GM19351 (cell line): ENCODE measurements around the gene TIMM22.

ENCODE experiments used
- ATAC-seq: cut with Tn5 transposase; IDR thresholded peaks from one replicate; pipeline ENCODE4 v1.9.1; 2021; ENCODE audit warnings: mild to moderate bottlenecking, moderate library complexity; ENCODE audit not compliant: unreplicated experiment

The TIMM22 gene

DNA sequence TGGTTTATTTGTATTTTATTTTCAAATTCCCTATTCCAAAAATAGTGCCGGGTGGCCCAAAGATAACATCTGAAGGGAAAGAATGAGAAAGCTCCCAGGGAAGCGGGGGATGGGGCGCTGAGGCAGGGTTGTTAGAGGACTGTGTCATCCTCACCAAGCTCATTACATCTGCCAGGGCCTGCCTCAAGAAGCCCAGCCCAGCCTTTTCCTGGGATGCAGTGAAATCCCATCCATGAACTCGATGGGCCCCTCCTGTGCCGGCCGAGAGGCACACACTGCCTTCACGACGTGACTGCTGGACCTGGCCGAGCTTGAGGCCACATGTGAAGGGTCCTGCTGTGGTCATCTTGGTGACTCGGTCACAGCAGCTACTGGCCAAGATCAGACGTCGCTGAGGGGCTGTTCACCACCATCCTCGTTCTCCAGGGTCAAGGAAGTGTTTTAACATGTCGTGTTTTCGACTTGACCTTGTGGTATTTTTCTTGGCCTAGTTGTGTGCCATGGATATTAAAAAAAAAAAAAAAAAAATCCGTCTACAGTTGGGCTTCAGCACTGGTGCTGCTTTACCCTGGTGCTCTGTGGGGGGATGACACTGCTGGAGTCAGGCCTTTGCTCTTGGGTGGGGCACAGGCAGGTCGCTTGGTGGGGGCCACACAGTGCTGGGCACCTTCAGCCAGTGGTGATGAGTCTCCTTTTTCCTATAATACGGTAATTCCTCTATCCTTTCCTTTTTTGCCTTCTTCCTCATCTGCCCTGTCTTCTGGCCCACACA, 4.9 kb downstream of the TIMM22 start:
- no peak for ATAC-seq

DNA sequence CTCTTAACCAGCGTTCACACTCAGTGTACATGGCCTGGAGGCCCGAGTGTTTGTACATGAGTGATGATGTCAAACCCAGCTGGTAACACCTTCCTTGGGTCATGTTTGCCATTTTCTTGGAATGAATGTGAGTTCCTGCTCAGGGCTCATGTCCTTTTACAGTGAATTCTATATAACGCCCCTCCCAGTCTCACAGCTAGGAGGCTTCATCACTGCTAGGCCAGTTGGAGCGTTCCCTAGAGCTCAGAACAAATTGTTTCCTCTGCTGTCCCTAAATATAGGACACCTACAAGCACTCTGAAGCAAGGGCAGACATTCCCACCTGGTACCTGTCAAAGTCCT, 5.5 kb downstream of the TIMM22 start:
- no peak for ATAC-seq

DNA sequence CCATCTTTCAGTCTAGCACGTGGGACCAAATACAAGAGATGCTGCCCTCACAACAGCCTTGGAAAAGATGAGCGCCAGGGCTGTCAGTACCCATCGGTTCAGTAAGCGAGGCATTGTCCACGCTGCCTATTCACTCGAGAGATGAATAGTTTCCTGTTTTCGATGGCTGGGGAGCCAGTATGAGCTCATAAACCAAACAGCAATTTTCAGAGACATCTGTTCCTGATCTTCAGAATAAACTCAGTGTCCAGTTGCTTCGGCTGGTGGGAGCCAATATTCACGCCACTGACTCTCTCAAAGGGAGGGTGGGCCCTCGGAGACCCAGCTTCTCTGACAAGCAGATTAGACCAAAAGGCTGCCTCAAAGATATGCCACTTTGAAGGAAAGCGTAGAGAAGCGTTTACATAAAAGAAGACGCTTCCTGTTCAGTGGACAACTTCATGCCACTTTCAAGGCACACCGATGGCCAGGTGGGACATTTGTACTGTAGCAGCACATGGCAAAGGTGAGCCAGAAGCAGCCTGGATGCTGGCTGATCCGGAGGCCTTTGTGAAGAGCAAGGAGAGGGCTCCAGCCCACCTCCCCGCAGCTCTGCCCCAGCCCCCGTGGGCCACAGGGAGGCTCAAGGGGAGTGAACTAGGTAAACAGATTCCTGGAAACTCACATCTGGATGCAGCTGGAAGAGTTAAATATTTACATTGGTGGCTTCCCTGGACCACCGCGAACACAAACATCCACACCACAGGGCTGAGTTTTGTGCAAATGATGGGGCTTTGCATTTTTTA, 6.0 kb downstream of the TIMM22 start:
- no peak for ATAC-seq

DNA sequence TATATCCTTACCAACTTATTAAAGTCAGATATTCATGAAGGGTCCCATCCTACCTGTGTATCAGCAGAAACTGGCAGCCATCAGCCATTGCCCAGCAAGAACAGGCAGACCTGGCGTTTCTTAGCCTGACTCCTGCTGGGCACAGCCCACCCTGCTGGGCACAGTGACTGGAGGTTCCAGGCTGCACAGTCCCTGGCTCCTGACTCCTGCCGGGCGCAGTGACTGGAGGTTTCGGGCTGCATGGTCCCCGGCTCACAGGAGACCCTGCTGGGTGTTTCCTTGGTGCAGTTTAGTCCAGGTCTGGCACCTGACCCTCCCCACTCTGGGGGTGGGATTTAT, 6.7 kb downstream of the TIMM22 start:
- no peak for ATAC-seq

DNA sequence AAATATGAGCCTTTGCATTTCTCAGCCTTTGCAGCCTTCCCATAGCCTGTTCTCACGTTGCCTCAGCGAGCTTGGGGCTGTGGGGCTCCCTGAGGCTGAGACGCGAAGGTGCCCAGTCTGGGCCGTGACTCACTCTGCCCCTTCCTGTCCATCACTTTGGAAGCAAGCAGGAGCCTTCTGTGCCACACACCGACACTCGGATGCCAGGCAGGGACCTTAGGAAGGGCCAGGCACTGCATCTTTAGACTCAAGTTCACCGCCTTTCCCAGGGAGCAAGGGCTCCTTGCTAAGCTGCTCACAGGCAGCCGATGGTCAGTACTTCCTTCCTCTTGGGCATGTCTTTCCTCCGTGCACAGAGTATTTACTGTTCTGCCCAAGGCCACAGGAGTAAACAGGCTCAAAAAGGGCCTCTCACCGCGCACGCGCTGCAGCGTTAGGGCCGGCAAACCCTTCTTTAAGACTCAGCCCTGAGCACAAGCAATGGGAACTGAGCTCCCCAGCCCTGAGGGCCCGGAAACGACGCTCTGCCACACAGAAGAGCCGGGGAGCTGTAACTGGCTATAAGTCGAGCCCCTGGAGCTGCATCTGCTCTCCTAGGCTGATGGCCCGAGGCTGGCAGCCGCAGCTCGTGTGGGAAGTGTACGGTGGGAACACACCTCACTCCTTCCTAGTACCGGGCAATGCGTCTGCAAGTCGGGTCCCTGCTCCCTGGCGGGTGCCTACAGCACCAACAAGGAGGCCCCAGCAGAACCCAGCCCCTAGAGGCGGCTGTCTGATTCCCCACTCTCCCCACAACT, 7.2 kb downstream of the TIMM22 start:
- no peak for ATAC-seq

DNA sequence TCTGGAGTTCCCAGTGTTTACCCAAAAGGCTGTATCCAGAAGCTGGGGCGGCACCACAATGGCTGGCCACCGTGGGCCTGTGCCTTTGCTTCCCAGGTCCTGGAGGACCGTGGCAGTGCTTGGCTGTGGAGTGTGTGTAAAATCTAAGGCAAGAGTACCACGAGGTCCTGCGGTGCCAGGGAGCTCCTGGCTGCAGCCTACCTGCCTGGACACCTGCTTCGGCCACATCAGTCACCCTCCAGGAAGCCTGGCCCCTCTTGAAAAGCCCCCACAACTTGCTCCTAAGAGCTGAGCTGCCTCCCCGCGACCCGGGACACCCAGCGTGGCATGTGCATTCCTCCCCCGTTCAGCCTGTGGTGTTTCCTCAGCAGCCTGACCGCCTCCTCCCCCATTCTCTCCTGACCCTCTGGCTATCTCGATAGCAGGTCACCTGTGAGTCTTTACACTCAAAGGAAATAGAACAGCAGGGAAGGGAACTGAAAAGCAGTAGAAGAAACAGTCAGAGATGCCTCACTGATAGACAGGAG, 7.9 kb downstream of the TIMM22 start:
- ATAC-seq, result no peak

DNA sequence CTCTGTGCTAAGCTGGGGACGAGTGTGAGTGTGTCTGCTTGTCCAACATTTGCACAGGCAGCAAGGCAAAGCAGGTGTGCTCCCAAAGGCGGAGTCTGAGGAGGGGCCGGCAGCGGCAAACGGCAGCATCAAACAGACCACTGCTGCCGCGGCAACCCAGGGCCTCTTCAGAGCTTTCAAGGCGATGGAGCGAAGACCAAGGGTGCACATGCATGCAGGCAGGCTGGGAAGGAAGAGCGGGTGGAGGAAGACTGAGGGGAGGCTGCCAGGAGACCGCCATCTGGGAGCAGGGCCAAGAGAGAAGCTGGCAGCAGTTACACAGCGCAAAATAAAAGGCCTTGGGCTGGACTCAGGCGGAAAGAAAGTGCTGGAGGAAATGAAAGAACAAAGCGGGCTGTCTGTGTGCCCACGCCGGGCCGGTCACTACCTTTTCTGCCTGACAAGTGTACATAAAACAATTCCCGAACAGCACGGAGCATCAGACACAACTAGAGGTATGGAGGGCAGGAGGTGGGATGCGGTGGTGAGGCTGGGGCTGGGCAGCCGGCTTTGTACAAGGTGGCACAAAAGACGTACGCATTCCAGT, 8.5 kb downstream of the TIMM22 start:
- no peak for ATAC-seq

DNA sequence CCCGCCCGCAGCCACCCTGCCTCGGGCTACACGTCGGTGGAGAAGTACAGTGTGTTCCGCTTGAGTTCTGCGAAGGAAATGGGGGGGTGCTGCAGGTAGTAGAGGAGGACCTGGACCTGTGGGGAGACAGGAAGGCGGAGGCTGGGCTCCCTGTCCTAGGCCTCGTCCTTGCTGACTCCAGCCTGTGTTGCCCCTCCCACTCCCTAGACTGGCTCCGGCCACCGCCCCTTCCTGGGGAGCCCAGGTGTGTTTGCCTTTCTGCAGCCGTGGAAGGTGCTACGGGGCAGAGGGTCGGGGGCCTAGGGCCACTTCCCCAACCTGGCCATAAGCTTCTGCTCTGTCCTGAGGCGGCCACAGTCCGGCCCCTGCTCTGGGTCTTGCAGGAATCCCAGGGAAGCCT, 9.1 kb downstream of the TIMM22 start:
- no peak for ATAC-seq

DNA sequence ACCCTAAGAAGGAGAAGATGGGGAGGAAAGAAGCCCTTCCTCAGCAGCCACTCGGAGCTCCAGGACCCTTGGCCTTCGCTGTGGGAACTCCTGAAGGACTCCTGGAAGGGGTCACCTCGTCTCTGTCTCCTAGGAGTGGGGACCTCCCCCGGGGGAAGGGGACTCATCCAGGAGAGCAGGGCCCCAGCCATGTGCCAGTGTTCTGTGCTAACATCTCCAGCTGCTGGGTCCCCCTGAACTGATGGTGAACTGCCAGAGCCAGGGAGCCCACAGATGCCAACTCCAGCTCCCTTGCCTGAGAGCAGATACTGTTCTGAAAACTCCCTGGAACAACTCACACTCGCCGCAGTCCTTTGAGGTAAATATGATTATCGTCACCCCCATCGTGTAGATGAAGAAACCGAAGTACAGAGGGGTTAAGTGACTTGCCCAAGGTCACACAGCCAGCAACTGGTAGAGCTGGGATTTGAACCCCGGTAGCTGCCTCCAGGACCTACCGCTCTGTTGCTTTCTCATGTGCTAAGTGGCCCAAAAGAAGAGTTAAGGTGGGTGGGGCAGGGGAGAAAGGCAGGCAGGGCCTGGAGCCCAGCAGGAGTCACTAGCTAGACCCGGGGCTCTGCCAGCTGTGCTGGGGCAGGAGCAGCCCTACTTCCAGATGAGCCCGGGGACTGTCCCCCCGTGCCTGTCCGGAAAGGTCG, 10.5 kb downstream of the TIMM22 start:
- ATAC-seq, result no peak

DNA sequence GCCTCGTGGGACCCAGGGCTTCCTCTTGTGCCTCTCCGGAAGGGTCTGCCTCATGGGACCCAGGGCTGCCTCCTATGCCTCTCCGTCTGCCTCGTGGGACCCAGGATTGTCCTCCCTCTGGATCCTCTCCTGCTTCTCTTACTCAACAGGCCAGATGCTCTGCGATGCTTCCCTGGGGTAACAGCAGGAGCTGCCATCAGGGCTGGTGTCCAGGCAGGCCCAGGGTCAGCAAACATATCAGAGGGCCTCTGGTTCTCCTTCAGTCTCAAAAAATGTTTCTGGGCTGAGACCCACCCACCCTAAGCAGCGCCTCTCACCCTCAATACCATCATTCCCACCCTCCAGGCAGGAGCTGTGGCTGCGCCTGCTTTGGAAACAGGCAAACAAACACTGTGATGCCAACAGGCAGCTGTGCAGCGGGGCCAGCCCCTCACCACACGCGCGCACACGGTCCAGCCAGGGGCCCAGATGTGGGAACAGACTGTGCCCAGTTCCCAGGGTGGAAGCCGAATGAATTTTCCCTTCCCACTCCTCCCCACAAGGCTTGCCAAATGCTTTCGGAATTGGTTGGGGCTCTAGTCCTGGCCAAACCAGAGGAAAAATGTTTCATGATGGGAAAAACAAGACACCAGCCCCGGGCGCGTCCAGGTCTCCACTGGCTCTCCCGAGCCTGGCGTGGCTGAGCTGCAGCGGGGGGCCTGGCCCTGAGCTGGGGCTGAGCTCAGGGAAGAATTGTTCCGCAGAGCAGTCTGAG, 11.3 kb downstream of the TIMM22 start:
- no peak for ATAC-seq

DNA sequence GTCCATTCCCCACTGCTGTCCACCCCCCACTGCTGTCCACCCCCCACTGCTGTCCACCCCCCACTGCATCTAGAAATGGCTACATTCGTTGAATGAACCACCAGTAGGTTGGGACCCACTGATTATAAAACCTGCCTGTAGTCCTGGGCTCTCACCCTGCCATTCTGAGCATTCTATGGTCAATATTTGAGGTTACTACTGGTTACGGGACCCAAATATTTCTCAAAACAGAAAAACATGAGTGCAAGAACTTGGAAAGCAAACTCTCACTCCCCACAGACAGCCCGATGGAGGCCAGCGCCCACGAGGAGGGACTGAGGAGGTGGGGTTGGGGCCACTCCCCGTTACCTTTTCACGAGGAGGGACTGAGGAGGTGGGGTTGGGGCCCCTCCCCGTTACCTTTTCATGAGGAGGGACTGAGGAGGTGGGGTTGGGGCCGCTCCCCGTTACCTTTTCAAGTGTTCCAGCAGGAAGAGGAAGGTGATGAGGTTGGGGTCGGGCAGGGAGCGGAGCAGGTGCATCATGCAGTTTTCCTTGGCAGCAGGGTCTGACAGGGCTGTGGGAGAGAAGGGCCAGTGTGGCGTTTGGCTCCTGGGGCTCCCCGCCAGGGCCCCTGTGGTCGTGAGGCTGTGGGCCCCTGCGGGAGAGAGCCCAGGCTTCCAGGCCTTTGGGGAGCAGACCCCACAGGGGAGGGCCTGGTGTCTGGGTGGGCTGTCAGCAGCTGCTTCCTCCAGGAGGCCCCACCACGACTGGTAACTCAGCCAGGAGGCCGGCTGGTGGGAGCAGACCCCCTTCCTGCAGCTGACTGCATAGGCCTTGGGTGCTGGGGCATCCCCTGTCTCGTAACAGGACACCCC, 12.5 kb downstream of the TIMM22 start:
- no peak for ATAC-seq

DNA sequence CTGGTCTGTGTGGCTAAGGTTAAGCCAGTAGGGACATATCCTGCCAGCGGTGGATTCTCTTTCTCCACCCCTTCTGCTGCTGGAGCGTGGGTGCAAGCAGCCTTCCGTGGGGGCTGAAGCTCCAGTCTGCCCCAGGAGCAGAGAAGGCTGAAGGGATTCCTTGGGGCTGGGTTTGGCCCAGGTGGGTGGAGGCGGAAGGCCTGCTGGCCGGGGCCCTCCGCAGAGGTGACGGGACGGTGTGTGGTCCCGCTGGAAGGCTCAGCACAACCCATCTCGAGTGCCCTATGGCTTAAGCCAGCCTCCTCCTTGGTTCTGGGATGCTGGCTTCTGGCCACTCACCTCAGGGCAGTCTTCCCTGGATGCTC, 13.1 kb downstream of the TIMM22 start:
- no peak for ATAC-seq

DNA sequence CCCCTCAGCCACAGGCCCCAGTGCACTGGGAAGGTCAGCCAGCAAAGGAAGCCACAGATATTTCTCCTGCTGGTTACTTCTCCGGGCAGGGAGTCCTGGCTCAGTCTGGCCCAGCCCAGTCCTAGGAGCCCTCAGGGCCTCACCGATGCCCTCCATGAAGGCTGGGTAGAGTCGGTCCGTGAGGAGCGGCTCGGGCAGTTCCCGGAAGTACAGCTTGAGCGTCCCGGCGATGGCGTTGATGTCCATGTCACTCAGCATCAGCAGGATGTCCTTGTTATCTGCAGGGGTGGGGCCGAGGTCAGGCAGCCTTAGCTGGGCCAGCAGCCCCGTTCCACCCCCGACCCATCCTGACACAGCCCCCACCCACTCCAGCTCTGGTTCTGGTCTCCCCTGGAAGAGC, 13.7 kb downstream of the TIMM22 start:
- ATAC-seq, result no peak

DNA sequence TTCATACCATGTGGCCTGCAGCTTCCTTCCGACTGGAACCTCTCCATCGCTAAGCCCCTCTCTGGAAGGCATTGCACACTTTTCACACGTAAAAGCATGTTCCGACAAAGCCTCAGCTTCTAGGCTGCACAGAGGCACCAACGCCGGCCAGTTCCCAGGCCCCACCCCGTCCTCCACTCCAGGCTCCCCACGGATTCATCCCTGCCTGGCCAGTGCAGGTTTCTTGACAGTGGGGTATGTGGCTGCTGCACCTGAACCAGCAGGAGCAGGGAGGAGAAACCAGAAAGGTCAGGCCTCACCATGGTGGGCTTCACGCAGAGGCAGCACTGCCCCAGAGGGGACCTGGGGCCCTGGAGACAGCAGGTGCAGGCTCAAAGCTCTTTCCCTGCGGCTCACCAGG, 14.2 kb downstream of the TIMM22 start:
- ATAC-seq, result no peak

DNA sequence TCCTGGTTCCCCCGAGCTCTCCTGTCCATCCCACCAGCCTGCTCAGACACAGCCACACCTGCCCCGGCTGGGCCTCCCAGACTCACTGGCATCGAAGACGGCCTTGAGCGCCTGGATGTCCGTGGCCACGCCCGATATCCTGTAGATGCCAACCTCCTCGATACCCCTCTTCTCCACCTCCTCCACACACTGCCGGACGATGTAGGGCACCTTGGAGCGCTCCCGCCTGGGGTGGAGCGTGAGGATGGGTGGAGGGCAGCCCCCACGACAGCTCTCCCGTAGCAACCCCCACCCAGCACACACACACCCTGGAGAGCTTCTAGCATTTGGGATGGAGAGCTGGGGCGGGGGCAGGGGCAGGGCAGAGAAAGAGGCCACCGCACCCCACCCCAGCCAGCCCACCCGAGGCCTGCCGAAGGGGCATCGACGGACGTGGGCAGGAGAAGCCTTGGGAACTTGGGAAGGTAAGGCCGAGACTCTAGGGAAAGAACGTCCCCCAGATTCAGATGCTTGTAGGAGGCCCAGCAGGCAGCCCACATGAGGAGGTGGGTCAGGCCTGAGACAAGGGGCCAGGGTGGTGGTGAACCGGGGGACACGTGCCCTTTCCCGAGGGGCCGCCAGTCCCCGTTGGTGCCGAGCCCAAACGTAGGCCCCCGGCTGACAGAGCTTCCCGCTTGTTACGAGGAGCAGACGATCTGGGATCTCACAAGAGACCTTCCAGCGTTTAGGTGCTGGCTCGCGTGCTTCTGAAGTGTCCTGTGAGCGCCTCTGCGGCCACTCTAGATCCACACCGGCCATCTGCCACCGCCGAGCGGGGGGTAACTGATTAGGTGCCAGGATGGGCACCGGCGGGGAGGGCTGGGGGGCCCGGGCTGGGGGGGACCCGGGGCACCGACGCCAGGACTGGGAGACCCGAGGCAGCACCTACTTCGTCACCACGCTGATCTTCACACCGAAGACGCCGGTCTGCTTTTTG, 15.1 kb downstream of the TIMM22 start:
- ATAC-seq, result no peak

DNA sequence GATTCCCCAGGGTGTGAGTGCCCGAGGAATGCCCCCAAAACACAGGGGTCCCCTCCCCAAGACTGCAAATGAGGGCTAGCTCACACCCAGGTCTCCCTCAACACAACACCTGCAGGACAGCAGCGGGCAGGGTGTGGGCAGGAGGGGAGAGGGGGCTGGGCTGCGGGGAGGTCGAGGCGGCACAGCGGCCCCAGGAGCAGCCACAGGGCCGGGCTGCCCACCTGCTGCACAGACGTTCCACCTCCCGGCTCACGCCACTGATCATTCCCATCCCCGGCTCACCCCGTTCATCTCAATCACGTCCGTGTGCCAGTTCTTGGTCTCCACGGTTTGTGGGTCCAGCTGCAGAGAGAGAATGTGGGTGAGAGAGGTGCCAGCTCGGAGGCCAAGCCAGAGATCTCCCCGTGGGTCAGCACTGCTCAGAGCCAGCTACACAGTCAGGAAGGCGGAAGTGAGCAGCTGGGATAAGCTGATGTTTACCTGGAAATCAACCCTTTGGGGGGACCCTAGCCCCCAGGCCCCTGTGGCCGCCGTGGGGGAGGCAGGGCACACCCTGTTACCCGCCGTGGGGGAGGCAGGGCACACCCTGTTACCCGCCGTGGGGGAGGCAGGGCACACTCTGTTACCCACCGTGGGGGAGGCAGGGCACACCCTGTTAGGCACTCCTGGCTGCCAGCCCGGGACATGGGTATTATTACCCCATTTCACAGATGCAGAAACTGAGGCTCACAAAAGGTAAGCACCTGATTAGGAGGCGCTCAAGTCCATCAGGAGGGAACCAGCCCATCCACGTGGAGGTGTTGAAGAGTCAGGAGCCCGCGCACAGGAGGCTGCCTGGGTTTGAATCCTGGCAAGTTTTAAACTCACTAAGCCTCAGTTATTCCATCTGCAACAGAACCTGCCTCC, 16.1 kb downstream of the TIMM22 start:
- ATAC-seq, result no peak

DNA sequence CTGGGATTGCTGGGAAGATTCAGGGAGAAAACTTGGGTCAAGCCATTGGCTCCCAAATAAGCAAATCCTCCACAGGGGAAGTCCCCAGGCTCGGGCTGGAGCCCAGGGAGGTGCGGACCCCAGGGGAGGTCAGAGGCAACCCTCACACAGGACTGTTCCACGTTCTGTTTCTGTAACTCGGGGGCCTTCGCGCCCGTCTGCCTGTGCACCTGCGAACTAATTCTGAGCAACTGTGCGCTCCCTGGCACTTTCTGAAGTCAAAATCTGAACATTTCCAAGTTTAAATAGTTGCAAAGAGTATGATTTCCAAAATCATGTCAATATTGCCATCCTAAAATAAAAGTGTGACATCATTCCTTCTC, 16.8 kb downstream of the TIMM22 start:
- no peak for ATAC-seq
